Measurements from ENCODE around the gene DENND1A. TPM values are rescaled to one million over a fixed set of nuclear protein-coding genes. Genes with fewer than 3 reads are reported as not detected.

DENND1A gene
- total RNA-seq, 2 donors from 2014 or later: 18.9 to 26.8 TPM

- Histone ChIP-seq H3K4me3 (no peak overlapping the region), H3K9me3 (no peaks in the 10 kb centered on the region), H3K4me1 (replicated peaks) (no peaks in the 10 kb centered on the region), H3K36me3 (no peaks in the 10 kb centered on the region), H3K27ac (no peak overlapping the region), H3K27me3 (replicated peaks; ENCODE audit: insufficient read depth) (no peaks in the 10 kb centered on the region)
- intact Hi-C loops (cut with DNase I): no loop called here
- no peak for DNase-seq (ENCODE audit: low spot score)
- 89% methylated on average over 9 of the region's 9 CpGs for WGBS
- TF ChIP-seq POLR2AphosphoS5 (IDR thresholded peaks at IDR 0.05) (no peak), POLR2A (IDR thresholded peaks at IDR 0.05) (no peak)
- TF ChIP-seq, protein P1, sequence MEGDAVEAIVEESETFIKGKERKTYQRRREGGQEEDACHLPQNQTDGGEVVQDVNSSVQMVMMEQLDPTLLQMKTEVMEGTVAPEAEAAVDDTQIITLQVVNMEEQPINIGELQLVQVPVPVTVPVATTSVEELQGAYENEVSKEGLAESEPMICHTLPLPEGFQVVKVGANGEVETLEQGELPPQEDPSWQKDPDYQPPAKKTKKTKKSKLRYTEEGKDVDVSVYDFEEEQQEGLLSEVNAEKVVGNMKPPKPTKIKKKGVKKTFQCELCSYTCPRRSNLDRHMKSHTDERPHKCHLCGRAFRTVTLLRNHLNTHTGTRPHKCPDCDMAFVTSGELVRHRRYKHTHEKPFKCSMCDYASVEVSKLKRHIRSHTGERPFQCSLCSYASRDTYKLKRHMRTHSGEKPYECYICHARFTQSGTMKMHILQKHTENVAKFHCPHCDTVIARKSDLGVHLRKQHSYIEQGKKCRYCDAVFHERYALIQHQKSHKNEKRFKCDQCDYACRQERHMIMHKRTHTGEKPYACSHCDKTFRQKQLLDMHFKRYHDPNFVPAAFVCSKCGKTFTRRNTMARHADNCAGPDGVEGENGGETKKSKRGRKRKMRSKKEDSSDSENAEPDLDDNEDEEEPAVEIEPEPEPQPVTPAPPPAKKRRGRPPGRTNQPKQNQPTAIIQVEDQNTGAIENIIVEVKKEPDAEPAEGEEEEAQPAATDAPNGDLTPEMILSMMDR (IDR thresholded peaks at IDR 0.05): no peak
These were observed 269.0 kb downstream of the DENND1A start for GRCh38 chr9:123660691-123661466.

- no peak for DNase-seq (ENCODE audit: low spot score)
- Histone ChIP-seq H3K27me3 (replicated peaks; ENCODE audit: insufficient read depth) (no peaks in the 10 kb centered on the region), H3K9me3 (no peaks in the 10 kb centered on the region), H3K4me3 (no peak overlapping the region), H3K27ac (no peak overlapping the region), H3K4me1 (replicated peaks) (no peaks in the 10 kb centered on the region), H3K36me3 (no peaks in the 10 kb centered on the region)
- WGBS: 96% methylated on average over 1 of the region's 1 CpG
- intact Hi-C loops (cut with DNase I): no loop called here
- TF ChIP-seq, protein P1 (IDR thresholded peaks at IDR 0.05): no peak
- TF ChIP-seq POLR2AphosphoS5 (IDR thresholded peaks at IDR 0.05): no peak
- no peak for TF ChIP-seq POLR2A (IDR thresholded peaks at IDR 0.05)
These were observed 270.6 kb downstream of the DENND1A start for GRCh38 chr9:123659358-123659757.

DNA sequence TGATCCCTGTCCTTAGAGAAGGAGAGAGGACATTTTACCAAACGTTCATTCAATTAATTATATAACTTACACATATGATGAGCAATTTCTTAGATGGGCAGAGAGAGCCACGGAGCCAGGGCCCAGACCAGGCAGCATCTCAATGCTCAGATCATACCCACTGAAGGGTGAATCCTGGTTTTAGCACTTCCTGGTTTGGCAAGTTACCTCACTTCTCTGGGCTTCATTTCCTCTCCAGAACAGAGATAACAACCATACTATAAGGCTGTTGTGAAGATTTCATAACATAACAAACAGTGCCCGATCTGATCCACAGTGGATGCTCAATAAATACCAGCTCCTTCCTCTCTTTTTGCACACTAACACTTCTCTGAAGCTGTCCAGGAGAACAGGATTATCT lies 271.1 kb downstream of the DENND1A start:
- Histone ChIP-seq H3K4me1 (replicated peaks) (no peaks in the 10 kb centered on the region), H3K9me3 (no peaks in the 10 kb centered on the region), H3K4me3 (no peak overlapping the region), H3K27me3 (replicated peaks; ENCODE audit: insufficient read depth) (no peaks in the 10 kb centered on the region), H3K36me3 (no peaks in the 10 kb centered on the region), H3K27ac (no peak overlapping the region)
- intact Hi-C loops (cut with DNase I): no loop called here
- TF ChIP-seq POLR2A (IDR thresholded peaks at IDR 0.05) (no peak), POLR2AphosphoS5 (IDR thresholded peaks at IDR 0.05) (no peak)
- TF ChIP-seq, protein P1 (IDR thresholded peaks at IDR 0.05): no peak
- DNase-seq (ENCODE audit: low spot score): no peak
- WGBS: 85% methylated on average over 3 of the region's 3 CpGs

DNA sequence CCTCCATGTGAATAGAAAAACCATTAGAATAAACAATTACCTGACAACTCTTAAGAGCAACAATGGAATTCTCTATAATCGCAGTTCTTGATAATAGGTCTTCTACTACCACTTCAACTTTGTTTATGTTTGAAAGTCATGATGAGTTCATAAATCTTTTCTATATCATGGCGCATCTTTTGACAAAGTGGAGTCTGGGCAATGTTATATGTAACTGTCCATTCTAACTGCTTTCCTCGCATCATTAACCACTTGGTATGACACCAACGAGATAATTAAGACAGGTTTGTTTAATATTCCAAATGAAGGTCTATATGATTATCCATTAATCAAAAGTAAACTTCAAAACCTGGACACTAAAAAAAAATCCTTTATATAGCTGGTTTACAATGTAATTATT lies 272.0 kb downstream of the DENND1A start:
- Histone ChIP-seq H3K27me3 (replicated peaks; ENCODE audit: insufficient read depth) (no peaks in the 10 kb centered on the region), H3K4me1 (replicated peaks) (no peaks in the 10 kb centered on the region), H3K9me3 (no peaks in the 10 kb centered on the region), H3K36me3 (no peaks in the 10 kb centered on the region), H3K4me3 (no peak overlapping the region), H3K27ac (no peak overlapping the region)
- intact Hi-C loops (cut with DNase I): no loop called here
- TF ChIP-seq, protein P1 (IDR thresholded peaks at IDR 0.05): no peak
- no peak for TF ChIP-seq POLR2AphosphoS5 (IDR thresholded peaks at IDR 0.05)
- TF ChIP-seq POLR2A (IDR thresholded peaks at IDR 0.05): no peak
- no peak for DNase-seq (ENCODE audit: low spot score)
- WGBS: 83% methylated on average over 4 of the region's 4 CpGs

GRCh38 chr9:123657099-123657498 lies 272.8 kb downstream of the DENND1A start:
- TF ChIP-seq POLR2A (IDR thresholded peaks at IDR 0.05) (no peak), POLR2AphosphoS5 (IDR thresholded peaks at IDR 0.05) (no peak)
- TF ChIP-seq, protein P1 (IDR thresholded peaks at IDR 0.05): no peak
- no peaks in the 10 kb centered on the region for H3K4me1 ChIP-seq (replicated peaks)
- no peaks in the 10 kb centered on the region for H3K27me3 ChIP-seq (replicated peaks; ENCODE audit: insufficient read depth)
- no peaks in the 10 kb centered on the region for H3K36me3 ChIP-seq
- 96% methylated on average over 7 of the region's 7 CpGs for WGBS
- no peak for DNase-seq (ENCODE audit: low spot score)
- H3K4me3 ChIP-seq: no peak overlapping the region
- intact Hi-C loops (cut with DNase I): no loop called here
- H3K27ac ChIP-seq: no peak overlapping the region
- H3K9me3 ChIP-seq: no peaks in the 10 kb centered on the region
